Upper lobe of left lung (tissue), 4 donors: Measurements from ENCODE around the gene RRP36.

Experiments used
- CTCF ChIP-seq, 6 experiments: fragments of 450-650 bp in 4 of 6; fragments of 200-600 bp in 2 of 6; sonication (generic) in 2 of 6; IDR thresholded peaks; one replicate each; pipeline ENCODE4 v1.5.1; 2016 to 2019; ENCODE audit warnings: antibody characterized with exemption in 6 of 6
- POLR2A ChIP-seq, 4 donors: fragments of 450-650 bp; IDR thresholded peaks; one replicate each; pipeline ENCODE4 v1.5.1; 2016 to 2017; ENCODE audit warnings: antibody characterized with exemption in 4 of 4, mild to moderate bottlenecking in 2 of 4

DNA sequence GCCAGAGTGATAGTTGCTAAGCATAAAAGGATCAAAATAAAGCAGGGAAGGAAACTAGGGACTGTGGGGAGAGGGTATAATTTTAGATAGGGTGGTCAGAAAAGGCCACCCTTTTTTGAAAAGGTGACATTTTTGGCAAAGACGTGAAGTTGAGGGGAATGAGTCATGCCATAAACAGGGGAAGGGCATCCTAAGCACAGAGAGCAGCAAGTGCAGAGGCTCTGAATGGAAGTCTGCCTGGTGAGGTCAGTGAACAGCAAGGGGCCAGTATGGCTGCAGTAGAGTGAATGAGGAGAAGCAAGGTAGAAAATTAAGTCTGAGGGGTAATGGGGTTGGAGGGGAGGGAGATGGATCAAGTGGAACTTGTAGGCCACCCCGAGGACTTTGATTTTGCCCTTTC, 40.4 kb downstream of the RRP36 start:
- TF ChIP-seq CTCF (IDR thresholded peaks at IDR 0.05) = no peak
- TF ChIP-seq POLR2A (IDR thresholded peaks at IDR 0.05) = no peak
